GM12878 (cell line): Measurements from ENCODE around the gene DISP2.

ENCODE experiments used
- BCL11A ChIP-seq: IDR thresholded peaks from 2 replicates; pipeline ENCODE4 v1.6.1; 2011; ENCODE audit warnings: low read depth, low read length
- CEBPB ChIP-seq, 2 experiments: fragments of 150-350 bp in 1 of 2; IDR thresholded peaks; 2 replicates each; pipeline ENCODE4 v1.6.1; 2012 to 2014; ENCODE audit warnings: low read depth in 2 of 2, low read length in 2 of 2, borderline replicate concordance in 1 of 2, inconsistent platforms in 1 of 2
- CREB1 ChIP-seq: IDR thresholded peaks from 2 replicates; pipeline ENCODE4 v1.6.1; 2012; ENCODE audit warnings: low read depth, mild to moderate bottlenecking, inconsistent platforms
- EP300 ChIP-seq, 2 experiments: fragments of 150-350 bp in 1 of 2; IDR thresholded peaks; 2 replicates each; pipeline ENCODE4 v1.6.1; 2011 to 2012; ENCODE audit warnings: low read depth in 2 of 2, low read length in 2 of 2, borderline replicate concordance in 1 of 2, improper control_type of control experiment in 1 of 2, inconsistent platforms in 1 of 2; ENCODE audit not compliant: control insufficient read depth in 1 of 2
- NFXL1 ChIP-seq: fragments of 450-650 bp; IDR thresholded peaks from 2 replicates; pipeline ENCODE4 v1.6.1; 2017; ENCODE audit warnings: antibody characterized with exemption, mild to moderate bottlenecking, borderline replicate concordance
- POLR2A ChIP-seq: IDR thresholded peaks from 2 replicates; pipeline ENCODE4 v1.6.1; 2011; ENCODE audit warnings: low read depth, mild to moderate bottlenecking, low read length
- POLR2AphosphoS2 ChIP-seq: IDR thresholded peaks from 2 replicates; pipeline ENCODE4 v1.6.1; 2011; ENCODE audit warnings: low read depth, mild to moderate bottlenecking, low read length, improper control_type of control experiment, moderate library complexity
- POLR2AphosphoS5 ChIP-seq: IDR thresholded peaks from 2 replicates; pipeline ENCODE4 v1.6.1; 2011; ENCODE audit warnings: mild to moderate bottlenecking, low read length, inconsistent platforms
- RFX5 ChIP-seq: IDR thresholded peaks from 2 replicates; pipeline ENCODE4 v1.6.1; 2011; ENCODE audit warnings: low read depth, low read length, improper control_type of control experiment
- ZNF622 ChIP-seq: fragments of 450-650 bp; IDR thresholded peaks from 2 replicates; pipeline ENCODE4 v1.6.1; 2017; ENCODE audit warnings: mild to moderate bottlenecking, inconsistent platforms
- TF ChIP-seq, protein P1 (sequence below): fragments of 450-650 bp; IDR thresholded peaks from 2 replicates; pipeline ENCODE4 v1.6.1; 2016; ENCODE audit warnings: mild to moderate bottlenecking

- TF ChIP-seq EP300 (IDR thresholded peaks at IDR 0.05; ENCODE audit: borderline replicate concordance in 1 of 2, control insufficient read depth in 1 of 2, low read depth in 2 of 2, low read length in 2 of 2) (no peak), ZNF622 (no peak), CEBPB (IDR thresholded peaks at IDR 0.05; ENCODE audit: borderline replicate concordance in 1 of 2, low read depth in 2 of 2, low read length in 2 of 2) (no peak), CREB1 (no peak), RFX5 (no peak), POLR2AphosphoS5 (no peak), NFXL1 (no peak), POLR2A (no peak), BCL11A (no peak), POLR2AphosphoS2 (no peak)
- TF ChIP-seq, protein P1, sequence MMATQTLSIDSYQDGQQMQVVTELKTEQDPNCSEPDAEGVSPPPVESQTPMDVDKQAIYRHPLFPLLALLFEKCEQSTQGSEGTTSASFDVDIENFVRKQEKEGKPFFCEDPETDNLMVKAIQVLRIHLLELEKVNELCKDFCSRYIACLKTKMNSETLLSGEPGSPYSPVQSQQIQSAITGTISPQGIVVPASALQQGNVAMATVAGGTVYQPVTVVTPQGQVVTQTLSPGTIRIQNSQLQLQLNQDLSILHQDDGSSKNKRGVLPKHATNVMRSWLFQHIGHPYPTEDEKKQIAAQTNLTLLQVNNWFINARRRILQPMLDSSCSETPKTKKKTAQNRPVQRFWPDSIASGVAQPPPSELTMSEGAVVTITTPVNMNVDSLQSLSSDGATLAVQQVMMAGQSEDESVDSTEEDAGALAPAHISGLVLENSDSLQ, result no peak
Observed at GRCh38 chr15:40334541-40334940, 23.5 kb upstream of the DISP2 start.
